SK-N-SH (cell line): ENCODE measurements around the gene PMEPA1. TPM values are rescaled to one million over a fixed set of nuclear protein-coding genes. Genes with fewer than 3 reads are reported as not detected.

Source experiments
- CTCF ChIA-PET: fragments of 300-600, 350-600 bp; formaldehyde crosslinking; extraction: SDS; loops from one replicate; lab custom pipeline; 2021; lab: Yijun Ruan, JAX
- POLR2A ChIA-PET: fragments of 350-600 bp; sonication (Branson Sonifier 250); formaldehyde crosslinking; extraction: SDS; loops from one replicate; lab custom pipeline; 2020; ENCODE audit warnings: antibody characterized with exemption, inconsistent platforms; lab: Yijun Ruan, JAX
- DNase-seq: peaks from one replicate; pipeline ENCODE4 v3.0.0; 2012
- H2AFZ ChIP-seq: fragments of 200-600 bp; sonication (generic); 2 replicates; pipeline ENCODE4 v1.8.1; 2016; ENCODE audit warnings: antibody characterized with exemption, mild to moderate bottlenecking, low read depth
- H3F3A ChIP-seq: fragments of 200-600 bp; sonication (generic); replicated peaks from 2 replicates; pipeline ENCODE3; 2016; ENCODE audit warnings: antibody characterized with exemption, mild to moderate bottlenecking; ENCODE audit not compliant: insufficient read depth
- H3K27ac ChIP-seq, 2 experiments: fragments of 200-500 bp in 1 of 2; fragments of 200-600 bp in 1 of 2; sonication (Bioruptor generic) in 1 of 2; sonication (generic), shearing (Covaris generic) in 1 of 2; 2 replicates each; pipeline versions ENCODE4 v1.5.1 to v1.6.1; 2014 to 2016; ENCODE audit warnings: low read depth in 2 of 2, inconsistent platforms in 1 of 2, low read length in 1 of 2, mild to moderate bottlenecking in 1 of 2, mixed read lengths in 1 of 2
- H3K27me3 ChIP-seq: fragments of 200-600 bp; sonication (generic), shearing (Covaris generic); 2 replicates; pipeline ENCODE4 v1.6.1; 2016; ENCODE audit warnings: mixed run types; ENCODE audit not compliant: insufficient read depth
- H3K36me3 ChIP-seq, 2 experiments: fragments of 200-500 bp in 1 of 2; fragments of 200-600 bp in 1 of 2; sonication (Bioruptor generic) in 1 of 2; sonication (generic) in 1 of 2; replicated peaks in 1 of 2; 2 replicates each; pipeline versions ENCODE3 to v1.5.1; 2014 to 2016; ENCODE audit warnings: low read length in 1 of 2, mild to moderate bottlenecking in 1 of 2; ENCODE audit not compliant: insufficient read depth in 2 of 2, control insufficient read depth in 1 of 2
- H3K4me1 ChIP-seq, 2 experiments: fragments of 200-500 bp in 1 of 2; fragments of 200-600 bp in 1 of 2; sonication (Bioruptor generic) in 1 of 2; sonication (generic), shearing (Covaris generic) in 1 of 2; 2 replicates each; pipeline versions ENCODE4 v1.5.1 to v1.6.1; 2014 to 2016; ENCODE audit warnings: low read depth in 1 of 2, low read length in 1 of 2, mixed run types in 1 of 2; ENCODE audit not compliant: insufficient read depth in 2 of 2, control insufficient read depth in 1 of 2
- H3K4me2 ChIP-seq: fragments of 200-600 bp; sonication (generic), shearing (Covaris generic); 2 replicates; pipeline ENCODE4 v1.6.1; 2017; ENCODE audit warnings: mixed run types
- H3K4me3 ChIP-seq, 2 experiments: fragments of 200-500 bp in 1 of 2; fragments of 200-600 bp in 1 of 2; sonication (Bioruptor generic) in 1 of 2; sonication (generic), shearing (Covaris generic) in 1 of 2; 2 replicates each; pipeline versions ENCODE4 v1.5.1 to v1.8.1; 2014 to 2016; ENCODE audit warnings: low read depth in 2 of 2, inconsistent platforms in 1 of 2, low read length in 1 of 2, mild to moderate bottlenecking in 1 of 2, mixed read lengths in 1 of 2, moderate library complexity in 1 of 2
- H3K79me2 ChIP-seq: fragments of 200-600 bp; sonication (generic); 2 replicates; pipeline ENCODE4 v1.8.1; 2017; ENCODE audit warnings: mild to moderate bottlenecking; ENCODE audit not compliant: insufficient read depth
- H3K9ac ChIP-seq: fragments of 200-600 bp; sonication (generic); 2 replicates; pipeline ENCODE4 v1.6.1; 2017; ENCODE audit warnings: mixed run types
- H3K9me2 ChIP-seq: fragments of 200-600 bp; sonication (generic); 2 replicates; pipeline ENCODE4 v1.6.1; 2017; ENCODE audit warnings: mixed run types
- H3K9me3 ChIP-seq: fragments of 200-600 bp; sonication (generic); 2 replicates; pipeline ENCODE4 v1.6.1; 2017; ENCODE audit warnings: mixed run types, mild to moderate bottlenecking, moderate library complexity
- H4K20me1 ChIP-seq: fragments of 200-600 bp; sonication (generic); 2 replicates; pipeline ENCODE4 v1.6.1; 2017; ENCODE audit warnings: mild to moderate bottlenecking, mixed run types; ENCODE audit not compliant: insufficient read depth
- EP300 ChIP-seq, 2 experiments: IDR thresholded peaks; 2 replicates each; pipeline versions ENCODE4 v1.4.0 to v1.6.1; 2012; ENCODE audit warnings: borderline replicate concordance in 1 of 2, low read depth in 1 of 2, low read length in 1 of 2
- FOXJ3 ChIP-seq: sonication (generic); formaldehyde crosslinking; IDR thresholded peaks from 2 replicates; pipeline ENCODE4 v1.5.1; 2020; ENCODE audit warnings: mild to moderate bottlenecking, missing genetic modification reagents
- GABPA ChIP-seq: IDR thresholded peaks from 2 replicates; pipeline ENCODE4 v1.4.0; 2012; ENCODE audit warnings: low read depth, mild to moderate bottlenecking
- JUND ChIP-seq: IDR thresholded peaks from 2 replicates; pipeline ENCODE4 v1.4.0; 2012
- MXI1 ChIP-seq: IDR thresholded peaks from 2 replicates; pipeline ENCODE4 v1.6.1; 2012; ENCODE audit warnings: mild to moderate bottlenecking, low read depth, low read length, improper control_type of control experiment
- RAD21 ChIP-seq: IDR thresholded peaks from 2 replicates; pipeline ENCODE4 v1.6.1; 2012; ENCODE audit warnings: mild to moderate bottlenecking, low read length
- REST ChIP-seq: IDR thresholded peaks from 2 replicates; pipeline ENCODE4 v1.6.1; 2012; ENCODE audit warnings: mild to moderate bottlenecking, low read depth, low read length, moderate library complexity
- TEAD4 ChIP-seq: IDR thresholded peaks from 2 replicates; pipeline ENCODE4 v1.4.0; 2012; ENCODE audit warnings: mild to moderate bottlenecking, borderline replicate concordance; ENCODE audit not compliant: insufficient read depth
- YY1 ChIP-seq: IDR thresholded peaks from 2 replicates; pipeline ENCODE4 v1.4.0; 2012; ENCODE audit warnings: low read depth, mild to moderate bottlenecking
- WGBS: methylation state at CpG from one replicate; pipeline ENCODE4 v1.1.6; 2017; ENCODE audit warnings: low lambda C conversion rate; 5-methylcytosine and 5-hydroxymethylcytosine counted together
- polyA plus RNA-seq, 3 experiments: library from polyadenylated mRNA; depleted of rRNA; stranded (reverse); fragments of >200 nt; gene quantifications; 2 replicates each; pipeline ENCODE4 v1.2.3, GENCODE V29; 2012

Gene PMEPA1
- polyA plus RNA-seq, 1 of the 3 experiments (the other 2 are of a cell fraction): 7.1 TPM

GRCh38 chr20:57708694-57709673, 831 bp downstream of the PMEPA1 start:
- peak overlapping the region; percentile 67 to 96 for H3K4me3 ChIP-seq
- H3K36me3 ChIP-seq: peaks cover 0 to 2% of the 10 kb centered on the region in 2 experiments
- H3K4me1 ChIP-seq: peaks cover 14 to 62% of the 10 kb centered on the region in 2 experiments; a peak in 3 of 4 replicates
- no peak for TF ChIP-seq GABPA
- peak; percentile 33 for TF ChIP-seq MXI1
- no peaks in the 10 kb centered on the region for H3K9me3 ChIP-seq
- peaks cover 50% of the 10 kb centered on the region for H4K20me1 ChIP-seq
- ChIA-PET POLR2A (interaction anchor here (0.6 to 1.3 kb wide), 4 partner anchors 40 to 330 kb away, joined by 3 to 6 read pairs (median 3); no protein-coding TSS in a partner anchor), CTCF (interaction anchor here (0.6 to 2.0 kb wide), 15 partner anchors 9 to 467 kb away, joined by 3 to 7 read pairs (median 3); no protein-coding TSS in a partner anchor)
- no peak overlapping the region for H2AFZ ChIP-seq
- peaks cover 62% of the 10 kb centered on the region for H3K79me2 ChIP-seq
- peak overlapping the region; percentile 95 for H3K9ac ChIP-seq
- no peaks in the 10 kb centered on the region for H3K27me3 ChIP-seq
- 2% methylated on average over 24 of the region's 108 CpGs for WGBS
- peak overlapping the region; percentile 79 for H3K4me2 ChIP-seq
- H3K9me2 ChIP-seq: no peaks in the 10 kb centered on the region
- H3K27ac ChIP-seq: peak overlapping the region; percentile 60 to 80
- H3F3A ChIP-seq: no peaks in the 10 kb centered on the region
- DNase-seq: peak; percentile 82

GRCh38 chr20:57707849-57708693, 1.7 kb downstream of the PMEPA1 start:
- no peaks in the 10 kb centered on the region for H3K9me3 ChIP-seq
- peak overlapping the region; percentile 95 for H3K9ac ChIP-seq
- POLR2A ChIA-PET: interaction anchor here (0.6 kb wide), 1 partner anchor 460 kb away, joined by 3 read pairs; no protein-coding TSS in a partner anchor
- no peak for DNase-seq
- no peak for TF ChIP-seq REST
- TF ChIP-seq JUND: no peak
- TF ChIP-seq EP300 (IDR thresholded peaks at IDR 0.05; ENCODE audit: borderline replicate concordance in 1 of 2, low read depth in 1 of 2, low read length in 1 of 2): no peak
- TF ChIP-seq TEAD4: no peak
- TF ChIP-seq RAD21: no peak
- TF ChIP-seq GABPA: no peak
- TF ChIP-seq FOXJ3: no peak
- no peak for TF ChIP-seq YY1
- TF ChIP-seq, all 33 proteins: peak for 0
- Histone ChIP-seq H3K9me2 (no peaks in the 10 kb centered on the region), H3K4me3 (peak overlapping the region; percentile 67 to 96), H3K27ac (peak overlapping the region; percentile 60 to 80; a peak in 3 of 4 replicates), H3F3A (no peaks in the 10 kb centered on the region), H3K79me2 (peaks cover 71% of the 10 kb centered on the region), H2AFZ (no peak overlapping the region), H3K27me3 (no peaks in the 10 kb centered on the region), H3K36me3 (peaks cover 0 to 2% of the 10 kb centered on the region in 2 experiments), H4K20me1 (peaks cover 59% of the 10 kb centered on the region), H3K4me1 (peaks cover 13 to 71% of the 10 kb centered on the region in 2 experiments; a peak in 3 of 4 replicates), H3K4me2 (peak overlapping the region; percentile 79)
- CTCF ChIA-PET: interaction anchor here (1.0 to 2.0 kb wide), 9 partner anchors 10 to 472 kb away, joined by 3 to 7 read pairs (median 4); no protein-coding TSS in a partner anchor
- 57% methylated on average over 18 of the region's 23 CpGs for WGBS
